Panc1 (cell line): ENCODE data around the gene TYW1B. TPM values are rescaled to one million over a fixed set of nuclear protein-coding genes. Genes with fewer than 3 reads are reported as not detected.
"Not testable (repeated sequence)": the region's sequence is repeated elsewhere in the genome, so short reads cannot be mapped to it uniquely, and the experiment has no call there.

Experiments used
- ATAC-seq: fragments of 200-7000 bp; cut with Tn5 transposase; 2 replicates; pipeline ENCODE4 v1.9.1; 2020; ENCODE audit warnings: mild to moderate bottlenecking, moderate library complexity
- BruUV-seq: library from RNA; stranded (reverse); fragments of 400-500 nt; replicated peaks from 2 replicates; lab custom pipeline; 2021; lab: Mats Ljungman, UMichigan
- CTCF ChIA-PET: fragments of 300-600 bp; sonication (Branson Sonifier 250); formaldehyde crosslinking; loops from one replicate; lab custom pipeline; 2022; ENCODE audit warnings: antibody characterized with exemption; lab: Charles Lee
- POLR2A ChIA-PET: fragments of 300-600 bp; sonication (Branson Sonifier 250); formaldehyde crosslinking; loops from one replicate; lab custom pipeline; 2022; ENCODE audit warnings: antibody characterized with exemption; lab: Charles Lee
- DNase-seq: peaks from one replicate; pipeline ENCODE4 v3.0.0-alpha.2; 2010; ENCODE audit warnings: low read depth, low spot score
- H3K27ac ChIP-seq: 2 replicates; pipeline ENCODE4 v1.5.1; 2011; ENCODE audit warnings: mild to moderate bottlenecking, low read length, inconsistent platforms
- H3K27me3 ChIP-seq: fragments of 200-500 bp; sonication (Bioruptor generic); 2 replicates; pipeline ENCODE4 v1.6.0; 2014; ENCODE audit warnings: low read length, inconsistent platforms; ENCODE audit not compliant: control insufficient read depth, insufficient read depth
- H3K36me3 ChIP-seq: fragments of 200-500 bp; sonication (Bioruptor generic); 2 replicates; pipeline ENCODE4 v1.5.1; 2014; ENCODE audit warnings: inconsistent platforms, mild to moderate bottlenecking, low read length, moderate library complexity; ENCODE audit not compliant: control insufficient read depth, insufficient read depth
- H3K4me1 ChIP-seq: 2 replicates; pipeline ENCODE4 v1.5.1; 2011; ENCODE audit warnings: inconsistent platforms, mild to moderate bottlenecking, low read length, moderate library complexity; ENCODE audit not compliant: control insufficient read depth, insufficient read depth
- H3K4me3 ChIP-seq, 2 experiments: 2 replicates each; pipeline ENCODE4 v1.5.1; 2011 to 2012; ENCODE audit warnings: low read depth in 2 of 2, low read length in 2 of 2, mild to moderate bottlenecking in 2 of 2, inconsistent platforms in 1 of 2, moderate library complexity in 1 of 2
- H3K9me3 ChIP-seq: fragments of 200-500 bp; sonication (Bioruptor generic); 2 replicates; pipeline ENCODE4 v1.5.1; 2014; ENCODE audit warnings: low read depth, mild to moderate bottlenecking, inconsistent platforms, low read length, moderate library complexity; ENCODE audit not compliant: control insufficient read depth, insufficient read depth
- TCF7L2 ChIP-seq: IDR thresholded peaks from 2 replicates; pipeline ENCODE4 v1.6.1; 2011; ENCODE audit warnings: mild to moderate bottlenecking, low read depth, low read length, inconsistent platforms
- in situ Hi-C: cut with HindIII; loops from 2 replicates; pipeline ENCODE4 v1.10.0; 2016; ENCODE audit warnings: low sequenced_read_pairs, low pct_unique_long_range_greater_than_20kb
- intact Hi-C: fragments of 100-400 bp; cut with micrococcal nuclease; formaldehyde crosslinking; loops from one replicate; pipeline ENCODE4 v1.10.0; 2022; ENCODE audit not compliant: unreplicated experiment
- total RNA-seq: library from RNA; stranded (reverse); gene quantifications from one replicate; pipeline ENCODE4 v1.2.1, GENCODE V29; 2021; ENCODE audit not compliant: unreplicated experiment
- TF ChIP-seq, protein P1 (sequence below), 2 experiments: IDR thresholded peaks; 2 replicates each; pipeline ENCODE4 v1.6.1; 2011 to 2012; ENCODE audit warnings: low read depth in 2 of 2, control low read depth in 1 of 2, low read length in 1 of 2, mild to moderate bottlenecking in 1 of 2, moderate library complexity in 1 of 2; ENCODE audit not compliant: insufficient read depth in 1 of 2

Gene TYW1B
- total RNA-seq, 1 experiment from 2014 or later: 2.3 TPM

DNA sequence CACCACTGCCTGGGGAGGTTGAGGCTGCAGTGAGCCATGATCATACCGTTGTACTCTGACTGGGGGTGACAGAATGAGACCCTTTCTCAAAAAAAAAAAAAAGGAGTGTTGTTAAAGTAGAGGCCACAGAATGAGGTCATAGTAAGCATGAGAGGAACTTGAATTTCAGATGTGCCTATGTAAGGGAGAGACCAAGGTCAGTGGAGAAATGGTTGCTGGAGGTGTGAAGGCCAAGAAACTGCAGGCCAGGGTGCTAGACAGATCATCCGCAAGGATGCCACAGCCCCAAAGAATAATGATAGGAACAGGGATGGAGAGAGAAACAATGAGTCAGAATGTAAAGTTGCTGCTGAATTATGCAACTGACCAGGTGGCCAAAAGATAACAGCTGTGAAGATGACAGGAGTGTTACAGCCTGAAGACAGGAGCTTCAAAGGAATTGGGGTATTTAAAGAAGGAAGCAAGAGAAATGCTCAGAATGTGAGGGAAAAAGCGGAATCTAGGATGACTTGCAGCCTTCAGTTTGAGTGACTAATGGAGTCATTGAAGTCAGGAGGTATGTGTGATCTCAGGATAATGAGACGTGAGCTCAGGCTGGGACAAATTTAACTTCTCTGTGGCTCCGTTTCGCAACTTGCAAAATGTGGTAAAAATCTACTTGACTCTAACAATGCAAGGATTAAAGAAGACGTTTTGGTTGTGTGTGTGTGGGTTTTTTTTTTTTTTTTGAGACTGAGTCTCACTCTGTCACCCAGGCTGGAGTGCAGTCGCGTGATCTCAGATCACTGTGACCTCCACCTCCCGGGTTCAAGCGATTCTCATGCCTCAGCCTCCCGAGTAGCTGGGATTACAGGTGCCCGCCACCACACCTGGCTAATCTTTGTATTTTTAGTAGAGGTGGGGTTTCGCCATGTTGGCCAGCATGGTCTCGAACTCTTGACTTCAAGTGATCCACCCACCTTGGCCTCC lies 22.2 kb downstream of the TYW1B start:
- Histone ChIP-seq H3K9me3 (no peaks in the 10 kb centered on the region), H3K27ac (no peak overlapping the region), H3K27me3 (no peaks in the 10 kb centered on the region), H3K36me3 (no peaks in the 10 kb centered on the region; the same call in 1 of the 2 replicates), H3K4me3 (no peak overlapping the region), H3K4me1 (no peaks in the 10 kb centered on the region)
- no peak for ATAC-seq
- BruUV-seq: no TSS peak
- intact Hi-C loops (no loop called here), in situ Hi-C loops (no loop called here)
- CTCF ChIA-PET: interaction anchor here (0.7 kb wide), 1 partner anchor 109 kb away, joined by 8 read pairs; no protein-coding TSS in a partner anchor
- DNase-seq: no peak
- POLR2A ChIA-PET: no interaction called here
- TF ChIP-seq TCF7L2: no peak
- TF ChIP-seq, protein P1, sequence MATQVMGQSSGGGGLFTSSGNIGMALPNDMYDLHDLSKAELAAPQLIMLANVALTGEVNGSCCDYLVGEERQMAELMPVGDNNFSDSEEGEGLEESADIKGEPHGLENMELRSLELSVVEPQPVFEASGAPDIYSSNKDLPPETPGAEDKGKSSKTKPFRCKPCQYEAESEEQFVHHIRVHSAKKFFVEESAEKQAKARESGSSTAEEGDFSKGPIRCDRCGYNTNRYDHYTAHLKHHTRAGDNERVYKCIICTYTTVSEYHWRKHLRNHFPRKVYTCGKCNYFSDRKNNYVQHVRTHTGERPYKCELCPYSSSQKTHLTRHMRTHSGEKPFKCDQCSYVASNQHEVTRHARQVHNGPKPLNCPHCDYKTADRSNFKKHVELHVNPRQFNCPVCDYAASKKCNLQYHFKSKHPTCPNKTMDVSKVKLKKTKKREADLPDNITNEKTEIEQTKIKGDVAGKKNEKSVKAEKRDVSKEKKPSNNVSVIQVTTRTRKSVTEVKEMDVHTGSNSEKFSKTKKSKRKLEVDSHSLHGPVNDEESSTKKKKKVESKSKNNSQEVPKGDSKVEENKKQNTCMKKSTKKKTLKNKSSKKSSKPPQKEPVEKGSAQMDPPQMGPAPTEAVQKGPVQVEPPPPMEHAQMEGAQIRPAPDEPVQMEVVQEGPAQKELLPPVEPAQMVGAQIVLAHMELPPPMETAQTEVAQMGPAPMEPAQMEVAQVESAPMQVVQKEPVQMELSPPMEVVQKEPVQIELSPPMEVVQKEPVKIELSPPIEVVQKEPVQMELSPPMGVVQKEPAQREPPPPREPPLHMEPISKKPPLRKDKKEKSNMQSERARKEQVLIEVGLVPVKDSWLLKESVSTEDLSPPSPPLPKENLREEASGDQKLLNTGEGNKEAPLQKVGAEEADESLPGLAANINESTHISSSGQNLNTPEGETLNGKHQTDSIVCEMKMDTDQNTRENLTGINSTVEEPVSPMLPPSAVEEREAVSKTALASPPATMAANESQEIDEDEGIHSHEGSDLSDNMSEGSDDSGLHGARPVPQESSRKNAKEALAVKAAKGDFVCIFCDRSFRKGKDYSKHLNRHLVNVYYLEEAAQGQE (IDR thresholded peaks at IDR 0.05; ENCODE audit: insufficient read depth in 1 of 2, low read depth in 2 of 2, low read length in 1 of 2): no peak

- DNase-seq, in situ Hi-C loops, BruUV-seq, H3K9me3 ChIP-seq, H3K27me3 ChIP-seq, intact Hi-C loops, POLR2A ChIA-PET, ATAC-seq, H3K4me1 ChIP-seq, H3K4me3 ChIP-seq, H3K36me3 ChIP-seq, H3K27ac ChIP-seq, CTCF ChIA-PET: not testable (repeated sequence)
Observed at GRCh38 chr7:72803778-72804177, 24.2 kb downstream of the TYW1B start.

DNA sequence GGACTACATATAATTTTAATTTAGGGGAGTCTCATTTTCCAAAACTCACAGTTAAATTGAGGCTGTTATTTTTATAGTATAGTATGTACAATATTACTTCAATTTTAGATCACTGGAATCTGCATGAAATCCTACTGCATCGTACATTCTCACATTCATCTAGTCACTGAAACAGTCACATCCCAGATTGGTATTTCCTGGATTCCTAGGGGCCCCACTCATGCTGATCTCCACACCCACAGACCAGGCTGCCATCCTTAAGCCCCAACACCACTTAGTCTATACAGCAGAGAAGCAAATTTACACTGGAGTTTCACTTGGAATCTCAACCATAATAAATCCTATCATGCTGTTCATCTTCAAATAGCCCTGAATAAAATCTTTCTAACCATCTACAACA lies 26.4 kb downstream of the TYW1B start:
- H3K4me1 ChIP-seq, intact Hi-C loops, H3K27me3 ChIP-seq, H3K4me3 ChIP-seq, POLR2A ChIA-PET, H3K36me3 ChIP-seq, DNase-seq, in situ Hi-C loops, H3K9me3 ChIP-seq, CTCF ChIA-PET, H3K27ac ChIP-seq, ATAC-seq: not testable (repeated sequence)
- TSS peak; percentile 50 for BruUV-seq

DNA sequence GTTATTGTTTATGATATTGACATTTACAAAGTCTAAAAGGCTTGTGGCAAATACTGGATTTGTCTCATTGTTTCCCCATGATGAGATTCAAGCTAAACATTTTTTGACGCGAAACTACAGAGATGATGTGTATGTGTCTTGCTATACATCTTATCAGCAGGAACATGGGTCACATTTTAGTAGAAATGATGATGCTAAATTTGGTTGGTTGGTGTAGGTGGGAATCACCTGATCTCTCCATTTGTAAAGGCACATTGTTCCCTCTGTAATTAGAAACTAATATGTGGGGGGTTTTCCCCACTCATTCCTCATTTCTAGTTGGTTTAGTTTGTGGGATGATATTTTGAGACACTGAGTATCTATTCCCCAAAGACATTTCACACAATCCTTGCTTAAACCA lies 32.6 kb downstream of the TYW1B start:
- intact Hi-C loops, ATAC-seq, BruUV-seq: not testable (repeated sequence)

More for the DNA sequence above, 32.6 kb downstream of the TYW1B start:
- H3K4me1 ChIP-seq, H3K9me3 ChIP-seq, H3K4me3 ChIP-seq, H3K27ac ChIP-seq, H3K27me3 ChIP-seq, DNase-seq, CTCF ChIA-PET, POLR2A ChIA-PET, H3K36me3 ChIP-seq, in situ Hi-C loops: not testable (repeated sequence)
